NCI-H69 (cell line): Measurements from ENCODE around the gene NEUROD1.
A peak's percentile ranks its signal among the peaks of the same experiment; 100 is the strongest.

Experiments used
- DNase-seq: peaks from one replicate; lab custom pipeline; 2025; lab: John Stamatoyannopoulos, UW

Gene NEUROD1

GRCh38 chr2:181680937-181681811, 857 bp upstream of the NEUROD1 start:
- no peak for DNase-seq

- DNase-seq: no peak
These were observed 755 bp downstream of the NEUROD1 start for GRCh38 chr2:181679544-181679979.

GRCh38 chr2:181678861-181679543, 1.3 kb downstream of the NEUROD1 start:
- no peak for DNase-seq

GRCh38 chr2:181677912-181678586, 2.3 kb downstream of the NEUROD1 start:
- DNase-seq: no peak

GRCh38 chr2:181675254-181675653, 5.1 kb downstream of the NEUROD1 start:
- DNase-seq: peak; percentile 89

DNA sequence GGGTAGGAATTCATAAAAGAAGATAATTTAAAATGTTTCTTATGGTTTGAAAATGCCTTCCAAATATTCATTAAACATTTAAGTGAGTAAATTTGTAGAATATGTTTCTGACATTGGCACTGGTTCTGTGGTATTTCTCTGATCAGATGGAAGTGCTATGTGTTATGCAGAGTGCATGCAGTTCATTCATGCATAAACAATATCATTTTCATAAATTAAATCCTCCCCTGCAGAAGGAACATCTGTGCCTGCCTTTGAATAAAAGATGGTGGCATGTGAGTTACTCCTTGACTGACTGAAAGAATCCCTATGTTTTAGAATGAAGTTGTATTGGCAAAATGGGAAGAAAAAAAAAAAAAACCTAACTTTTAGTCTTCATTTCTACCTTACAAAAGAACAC, 5.9 kb downstream of the NEUROD1 start:
- peak; percentile 69 for DNase-seq

- peak; percentile 94 for DNase-seq
These were observed 7.1 kb downstream of the NEUROD1 start for GRCh38 chr2:181673173-181673572.

DNA sequence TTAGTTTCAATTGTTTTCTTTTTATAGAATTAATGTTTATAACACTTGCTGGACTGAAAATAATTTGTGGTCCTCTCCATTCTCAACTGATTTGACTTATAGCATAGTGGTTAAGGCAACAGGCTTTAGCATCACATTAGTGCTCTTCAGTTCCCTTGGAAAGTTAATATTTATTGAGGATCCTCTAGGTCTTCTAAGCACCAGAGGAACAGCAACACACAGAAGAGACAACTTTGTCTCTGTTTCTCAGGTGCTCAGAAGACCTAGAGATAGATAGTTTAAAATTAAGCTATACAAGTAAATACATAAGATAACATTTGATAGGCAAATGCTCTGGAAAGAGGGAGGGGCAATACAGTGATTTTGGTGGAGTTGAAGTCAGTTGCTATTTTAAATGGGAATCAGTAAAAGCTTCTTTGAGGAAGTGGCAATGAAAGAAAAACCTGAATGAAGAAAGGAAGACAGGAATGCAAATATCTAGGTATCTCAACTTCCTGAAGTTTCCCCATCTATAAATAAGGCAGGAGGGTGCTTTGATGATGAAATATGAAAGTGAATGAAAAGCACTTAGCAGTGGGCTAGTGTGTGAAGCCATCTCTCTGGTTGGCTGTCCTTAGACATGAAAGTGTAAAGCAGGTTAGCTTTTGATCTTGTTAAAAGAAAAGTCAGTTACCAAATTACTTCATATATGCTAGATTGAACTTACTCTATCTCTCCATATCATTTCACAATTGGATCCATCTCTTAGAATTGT, 7.9 kb downstream of the NEUROD1 start:
- no peak for DNase-seq

DNA sequence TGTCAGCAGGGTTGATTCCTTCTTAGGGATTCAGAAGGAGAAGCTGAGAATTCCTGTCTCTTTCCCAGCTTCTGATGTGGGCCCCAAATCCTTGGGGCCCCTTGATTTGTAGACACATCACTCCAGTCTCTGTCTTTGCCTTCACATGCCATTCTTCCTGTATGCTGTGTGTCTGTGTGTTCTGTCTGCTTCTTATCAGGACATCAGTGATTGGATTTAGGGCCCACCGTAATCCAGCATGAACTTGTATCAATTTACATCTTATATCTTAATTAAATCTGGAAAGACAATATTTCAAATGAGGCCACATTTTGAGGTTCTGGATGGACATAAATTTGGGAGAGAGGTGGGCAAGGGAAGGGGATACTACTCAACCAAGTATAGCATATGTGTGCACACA, 9.7 kb downstream of the NEUROD1 start:
- DNase-seq: no peak

GRCh38 chr2:181667234-181667633, 13.1 kb downstream of the NEUROD1 start:
- no peak for DNase-seq

GRCh38 chr2:181662287-181662686, 18.0 kb downstream of the NEUROD1 start:
- no peak for DNase-seq

DNA sequence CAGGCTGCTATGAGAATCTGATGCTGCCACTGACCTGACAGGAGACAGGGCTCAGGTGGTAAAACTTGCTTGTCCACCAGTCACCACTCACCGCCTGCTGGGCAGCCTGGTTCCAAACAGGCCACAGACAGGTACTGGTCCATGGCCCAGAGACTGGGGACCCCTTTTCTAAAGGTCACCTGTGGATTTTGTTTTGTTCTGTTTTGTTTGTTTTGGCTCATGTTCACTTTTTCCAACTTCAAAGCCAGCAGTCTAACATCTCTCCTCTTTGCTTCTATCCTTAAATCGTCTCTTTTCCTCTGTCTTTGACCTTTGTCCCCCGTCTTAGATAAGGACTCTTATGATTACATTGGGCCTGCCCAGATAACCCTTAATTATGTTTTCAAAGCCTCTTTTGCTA, 20.1 kb downstream of the NEUROD1 start:
- peak; percentile 62 for DNase-seq

DNA sequence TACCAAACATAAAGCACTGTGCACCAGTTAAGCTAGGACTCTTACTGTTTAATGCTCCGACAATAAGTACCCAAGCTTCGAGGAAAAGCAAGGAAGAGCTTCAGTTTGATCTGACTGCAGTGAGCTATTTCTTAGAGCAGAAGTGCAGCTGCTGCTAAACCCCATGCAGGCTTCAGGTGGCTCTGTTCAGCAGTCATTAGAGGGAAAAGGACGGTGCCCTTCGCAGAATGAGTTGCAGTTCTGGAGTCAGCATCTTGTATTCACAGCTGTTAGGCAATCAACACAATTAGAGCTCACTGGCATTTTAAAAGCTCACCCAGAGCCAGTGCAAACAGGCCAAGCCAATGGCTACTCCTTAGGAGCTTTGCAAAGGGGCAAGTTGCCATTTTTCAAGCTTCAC, 21.9 kb downstream of the NEUROD1 start:
- peak; percentile 95 for DNase-seq

DNA sequence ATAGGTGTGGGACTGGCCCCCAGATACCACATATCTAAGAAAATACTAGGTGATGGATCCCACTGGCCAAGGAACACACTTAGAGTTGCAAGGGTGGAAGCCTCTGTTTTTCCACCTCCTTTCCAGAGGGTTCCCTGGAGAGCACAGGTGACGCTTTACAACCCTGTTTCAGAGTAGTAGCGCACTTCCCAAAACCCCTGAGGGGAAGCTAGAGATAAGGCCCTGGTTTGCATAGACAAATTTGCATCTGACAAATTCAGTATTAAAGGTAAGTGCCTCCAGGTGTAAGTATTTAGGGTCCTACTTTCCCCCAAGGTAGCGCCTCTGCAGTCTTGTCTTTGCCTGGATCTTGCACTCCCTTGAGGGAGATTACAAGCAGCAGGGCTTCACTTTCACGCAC, 22.9 kb downstream of the NEUROD1 start:
- peak; percentile 83 for DNase-seq

GRCh38 chr2:181656450-181657291, 23.6 kb downstream of the NEUROD1 start, which contains the start of gene CERKL:
Gene CERKL (minus strand): TSS chr2:181657105. CDS start chr2:181657006, 99 bp downstream.
- DNase-seq: peak; percentile 97

GRCh38 chr2:181655519-181655918, 24.8 kb downstream of the NEUROD1 start:
- DNase-seq: peak; percentile 73

DNA sequence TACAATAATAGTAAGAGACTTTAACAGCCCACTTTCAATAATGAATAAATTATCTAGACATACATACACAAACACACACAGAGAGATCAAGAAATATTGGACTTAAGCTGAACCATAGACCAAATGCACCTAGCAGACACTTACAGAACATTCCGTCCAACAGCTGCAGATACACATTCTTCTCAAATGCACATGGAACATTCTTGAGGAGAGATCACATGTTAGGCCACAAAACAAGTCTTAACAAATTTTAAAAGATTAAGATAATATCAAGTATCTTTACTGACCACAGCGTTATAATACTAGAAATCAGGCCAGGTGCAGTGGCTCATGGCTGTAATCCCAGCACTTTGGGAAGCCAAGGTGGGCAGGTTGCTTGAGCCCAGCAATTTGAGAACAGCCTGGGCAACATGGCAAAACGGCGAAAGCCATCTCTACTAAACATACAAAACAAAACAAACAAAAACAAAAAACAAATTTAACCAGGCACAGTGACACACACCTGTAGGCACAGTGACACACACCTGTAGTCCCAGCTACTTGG, 30.8 kb downstream of the NEUROD1 start:
- DNase-seq: no peak

DNA sequence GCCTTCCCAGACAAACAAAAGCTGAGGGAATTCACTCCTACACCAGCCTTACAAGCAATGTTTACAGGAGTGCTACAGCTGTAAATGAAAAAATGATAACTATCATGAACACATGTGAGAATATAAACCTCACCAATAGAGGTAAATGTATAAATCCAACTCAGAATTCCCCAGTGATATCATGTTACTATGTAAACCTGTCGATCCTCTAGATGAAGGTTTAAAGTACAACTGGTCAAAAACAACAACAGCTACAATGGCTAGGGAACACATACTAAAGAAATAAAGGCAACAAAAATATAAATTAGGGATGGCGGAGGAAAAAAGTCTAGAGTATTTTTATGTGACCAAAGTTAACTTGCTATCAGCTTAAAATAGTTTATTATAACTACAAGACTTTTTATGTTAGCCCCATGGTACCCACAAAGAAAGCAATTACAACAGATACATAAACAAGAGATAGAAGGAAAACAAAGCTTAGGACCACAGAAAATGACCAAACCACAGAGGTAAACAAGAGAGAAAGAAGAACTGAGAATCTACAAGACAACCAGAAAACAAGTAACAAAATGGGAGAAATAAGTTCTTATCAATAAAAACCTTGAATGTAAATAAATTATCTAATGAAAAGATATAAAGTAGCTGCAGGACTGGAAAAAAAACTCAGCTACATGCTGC, 31.7 kb downstream of the NEUROD1 start:
- DNase-seq: no peak

DNA sequence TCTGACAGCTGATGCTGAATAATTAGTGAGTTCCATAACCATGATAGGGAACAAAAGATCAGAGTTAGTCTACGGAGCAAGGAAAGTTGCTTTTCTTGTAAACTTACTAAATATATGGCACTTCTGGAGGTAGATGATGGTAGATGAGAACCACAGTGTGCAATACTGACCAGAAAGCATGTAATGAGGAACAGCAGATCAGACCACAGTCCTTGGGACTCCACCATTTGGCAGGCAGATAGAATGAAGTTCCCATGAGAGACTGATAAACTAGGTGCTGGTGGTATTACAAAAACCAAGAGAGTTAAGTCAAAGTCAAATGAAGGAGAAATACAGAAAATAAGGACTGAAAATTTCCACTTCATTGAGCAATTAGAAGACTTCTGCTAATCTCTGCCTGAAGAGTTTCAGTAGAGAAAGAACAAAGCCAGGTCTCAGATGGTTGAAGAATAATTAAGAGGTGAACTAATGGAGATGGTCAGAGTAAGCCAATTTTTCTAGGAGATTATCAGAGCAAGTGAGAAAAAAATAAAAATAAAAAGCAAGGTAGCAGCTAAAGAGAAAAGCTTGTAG, 33.8 kb downstream of the NEUROD1 start:
- no peak for DNase-seq

DNA sequence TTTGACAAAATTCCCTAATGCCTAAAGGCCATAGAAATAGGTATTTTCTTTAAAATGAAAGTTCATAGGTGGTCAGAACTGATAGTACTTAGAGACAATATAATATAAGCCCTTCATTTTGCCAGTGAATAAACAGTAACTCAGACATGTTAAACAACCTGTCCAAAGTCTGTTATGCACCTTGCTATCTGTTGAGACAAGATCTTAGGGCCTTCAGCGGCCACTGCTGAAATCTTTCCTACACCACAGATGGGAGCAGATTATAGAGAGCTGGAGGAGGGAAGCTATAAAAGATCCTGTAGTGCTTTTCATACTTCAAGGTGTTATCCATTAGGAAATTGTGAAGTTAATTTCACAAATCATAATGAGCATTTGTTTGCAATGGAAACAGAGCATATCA, 37.2 kb downstream of the NEUROD1 start:
- DNase-seq: peak; percentile 78
